ENCODE data around the gene APOL5. TPM values are rescaled to one million over a fixed set of nuclear protein-coding genes. Genes with fewer than 3 reads are reported as not detected.

The APOL5 gene
- polyA plus RNA-seq, 3 donors from 2014 or later, result not detected

DNA sequence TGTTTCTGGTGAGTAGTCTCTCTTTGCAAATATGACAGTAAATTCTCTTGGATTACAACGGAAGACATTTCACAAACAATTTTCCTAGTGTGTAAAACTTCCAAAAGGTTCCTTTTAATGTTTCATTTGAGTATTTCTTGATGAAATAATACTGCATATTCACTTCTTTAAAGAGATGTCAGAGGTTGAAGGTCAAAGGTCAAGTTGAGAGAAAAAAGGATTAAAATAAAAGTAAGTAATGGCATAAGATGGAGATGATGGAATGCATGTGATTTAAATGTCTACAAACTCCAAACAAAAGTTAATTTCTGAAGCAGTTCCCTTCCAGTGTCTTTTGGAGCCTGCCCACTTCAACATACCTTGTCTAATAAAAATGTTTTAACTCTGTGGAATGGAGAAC lies 40.7 kb downstream of the APOL5 start:
- no peaks in the 10 kb centered on the region for H3K36me3 Mint-ChIP-seq
- no peaks in the 10 kb centered on the region for H3K9me3 Mint-ChIP-seq
- no peak overlapping the region for H3K4me3 Mint-ChIP-seq
- no peaks in the 10 kb centered on the region for H3K4me1 Mint-ChIP-seq
- H3K27me3 Mint-ChIP-seq (ENCODE audit: low read depth in 3 of 3), result peaks cover 0 to 3% (median 0%) of the 10 kb centered on the region in 3 donors
- no peak overlapping the region for H3K27ac Mint-ChIP-seq
- DNase-seq, result no peak

DNA sequence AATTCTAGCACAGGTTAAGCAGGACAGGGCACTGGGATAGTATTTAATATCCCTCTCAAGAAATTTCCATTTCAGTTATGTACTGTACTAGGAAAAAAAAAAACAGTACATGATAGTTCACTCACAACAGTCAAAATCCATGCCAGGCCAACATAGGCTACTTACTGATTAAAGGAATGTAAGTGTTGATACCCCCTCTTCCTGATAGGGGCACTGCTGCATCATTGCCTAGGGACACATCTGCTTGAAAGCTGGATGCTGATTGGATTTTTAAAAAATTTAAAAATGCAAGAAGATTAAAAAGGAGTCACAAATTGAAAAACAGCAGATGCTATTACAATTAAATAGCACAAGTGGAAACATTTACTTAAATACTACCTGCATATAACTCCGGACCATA lies 43.4 kb downstream of the APOL5 start:
- Mint-ChIP-seq H3K4me3 (no peak overlapping the region), H3K27me3 (ENCODE audit: low read depth in 3 of 3) (peaks cover 0 to 3% (median 0%) of the 10 kb centered on the region in 3 donors), H3K4me1 (no peaks in the 10 kb centered on the region), H3K9me3 (no peaks in the 10 kb centered on the region), H3K36me3 (no peaks in the 10 kb centered on the region), H3K27ac (no peak overlapping the region)
- no peak for DNase-seq

DNA sequence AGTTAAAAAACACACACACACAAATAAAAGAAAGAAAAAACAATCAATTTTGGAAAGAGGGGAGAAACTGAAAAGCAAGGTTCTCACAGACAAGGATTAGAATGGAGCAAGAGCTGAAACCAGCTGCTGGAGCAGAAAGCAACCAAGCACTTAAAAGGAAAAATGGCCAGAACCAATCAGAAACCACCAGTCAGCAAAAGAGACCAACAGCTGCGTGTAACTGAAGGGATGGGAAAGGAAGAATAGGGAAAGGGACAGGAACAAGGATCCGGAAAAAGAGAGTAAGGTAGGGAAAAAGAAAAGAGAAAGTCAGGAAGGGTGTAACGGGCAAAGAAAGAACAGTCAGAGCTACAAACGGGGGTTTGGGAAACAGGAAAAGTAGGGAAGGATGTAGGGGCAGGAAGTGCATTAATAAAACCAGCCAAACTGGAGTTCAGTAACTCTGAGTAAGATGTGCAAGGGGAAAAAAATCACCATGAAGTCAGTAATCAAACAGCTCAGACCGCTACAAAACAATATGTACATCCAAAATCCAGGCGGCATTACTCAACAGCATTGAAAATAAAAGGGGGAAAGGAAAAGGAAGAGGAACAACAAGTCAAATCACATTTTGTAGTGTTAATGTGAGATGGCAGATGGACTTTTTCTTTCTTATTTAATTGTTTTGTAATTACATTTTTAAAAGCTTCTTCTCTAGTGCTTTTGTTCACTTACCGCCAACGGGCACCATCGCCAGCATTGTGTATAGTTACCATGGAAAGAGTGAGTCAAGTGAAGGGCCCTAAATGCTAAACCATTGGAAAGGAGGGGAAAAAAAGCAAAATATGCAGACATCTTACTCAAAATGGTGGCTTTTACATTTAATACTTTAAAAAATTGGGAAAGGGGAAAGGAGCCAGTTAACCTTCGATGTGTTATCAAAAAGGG lies 49.2 kb downstream of the APOL5 start:
- DNase-seq, result no peak
- Mint-ChIP-seq H3K27me3 (ENCODE audit: low read depth in 3 of 3) (peaks cover 0 to 9% (median 1%) of the 10 kb centered on the region in 3 donors), H3K4me3 (no peak overlapping the region), H3K36me3 (no peaks in the 10 kb centered on the region), H3K9me3 (peaks cover 0 to 1% (median 0%) of the 10 kb centered on the region in 6 donors), H3K4me1 (no peaks in the 10 kb centered on the region), H3K27ac (no peak overlapping the region)

DNA sequence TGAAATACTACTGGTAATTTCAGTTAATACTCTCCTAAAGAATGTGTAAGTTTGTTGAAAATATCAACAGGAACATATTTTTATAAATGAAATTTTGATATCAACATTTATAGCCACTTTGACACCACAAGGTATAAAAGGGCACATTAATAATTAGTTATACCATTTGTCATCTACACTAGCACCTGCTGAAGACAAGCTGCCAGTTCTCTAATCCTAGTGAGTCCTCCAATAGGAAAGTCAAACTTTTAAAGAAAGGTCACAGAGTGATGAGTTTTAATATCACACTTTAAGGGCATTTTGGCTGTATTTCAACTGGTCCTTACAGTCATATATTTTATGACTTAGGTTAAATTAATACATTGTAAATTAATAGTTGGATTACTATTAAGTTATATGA lies 52.3 kb downstream of the APOL5 start:
- Mint-ChIP-seq H3K9me3 (peaks cover 0 to 1% (median 0%) of the 10 kb centered on the region in 6 donors), H3K36me3 (no peaks in the 10 kb centered on the region), H3K27me3 (ENCODE audit: low read depth in 3 of 3) (peaks cover 0 to 9% (median 1%) of the 10 kb centered on the region in 3 donors)

DNA sequence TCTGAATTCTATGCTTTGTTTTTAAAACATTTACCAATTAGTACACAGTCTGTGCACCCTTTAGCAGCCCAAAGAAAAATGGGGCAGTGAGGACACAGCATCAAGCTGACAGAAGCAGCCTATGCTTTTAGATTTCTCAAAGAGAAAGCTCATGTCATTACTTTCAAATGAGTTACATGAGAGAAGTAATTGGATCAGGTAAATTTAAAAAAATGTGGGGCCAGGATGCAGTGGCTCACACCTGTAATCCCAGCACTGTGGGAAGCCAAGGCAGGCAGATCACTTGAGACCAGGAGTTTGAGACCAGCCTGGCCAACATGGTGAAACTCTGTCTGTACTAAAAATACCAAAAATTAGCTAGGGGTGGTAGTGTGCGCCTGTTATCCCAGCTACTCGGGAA lies 57.7 kb downstream of the APOL5 start:
- no peak overlapping the region for H3K27ac Mint-ChIP-seq

More for the DNA sequence above, 52.3 kb downstream of the APOL5 start:
- no peak overlapping the region for H3K4me3 Mint-ChIP-seq
- H3K4me1 Mint-ChIP-seq, result no peaks in the 10 kb centered on the region
- no peak for DNase-seq
- no peak overlapping the region for H3K27ac Mint-ChIP-seq

DNA sequence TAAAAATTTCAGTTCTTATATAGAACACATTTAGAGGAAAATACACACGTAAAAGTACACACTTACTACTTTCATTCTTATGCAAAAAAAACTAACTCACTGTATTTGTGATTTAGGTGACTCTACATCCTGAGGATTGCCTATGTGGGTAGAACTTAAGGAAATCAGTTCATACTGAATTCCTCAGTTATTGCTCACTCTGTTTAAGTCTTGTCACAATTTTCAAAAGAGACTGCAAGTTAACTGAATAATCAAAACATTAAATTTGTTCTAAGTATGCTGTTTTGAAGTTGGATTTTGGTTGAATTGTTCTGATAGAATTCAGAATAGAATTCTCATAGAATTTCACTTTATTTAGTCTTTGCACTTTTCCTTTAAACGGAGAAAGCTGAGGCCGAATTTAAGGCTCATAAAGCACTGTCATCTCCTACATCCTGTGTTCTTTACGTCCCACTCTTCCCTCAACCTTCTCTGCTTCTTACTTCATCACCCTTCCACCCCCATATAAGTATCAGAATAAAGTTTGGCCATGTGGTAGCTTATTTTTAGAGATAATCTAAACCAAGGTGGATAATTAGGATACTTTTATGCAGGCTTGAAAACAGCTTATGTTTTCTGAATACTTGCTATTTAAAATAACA lies 59.8 kb downstream of the APOL5 start:
- H3K27ac Mint-ChIP-seq, result no peak overlapping the region
- no peaks in the 10 kb centered on the region for H3K36me3 Mint-ChIP-seq
- H3K27me3 Mint-ChIP-seq (ENCODE audit: low read depth in 3 of 3), result peaks cover 0 to 2% (median 0%) of the 10 kb centered on the region in 3 donors
- no peaks in the 10 kb centered on the region for H3K4me1 Mint-ChIP-seq
- H3K4me3 Mint-ChIP-seq, result no peak overlapping the region
- DNase-seq, result no peak
- H3K9me3 Mint-ChIP-seq, result no peaks in the 10 kb centered on the region

More for the DNA sequence above, 57.7 kb downstream of the APOL5 start:
- Mint-ChIP-seq H3K9me3 (no peaks in the 10 kb centered on the region), H3K36me3 (no peaks in the 10 kb centered on the region), H3K27me3 (ENCODE audit: low read depth in 3 of 3) (no peaks in the 10 kb centered on the region), H3K4me3 (no peak overlapping the region), H3K4me1 (no peaks in the 10 kb centered on the region)
- DNase-seq, result no peak

Other genes with a start within 250 kb of the APOL5 start
- not detected for gene RASD2, start 177.0 kb upstream of the APOL5 start, polyA plus RNA-seq
- gene MB, start 100.5 kb upstream of the APOL5 start, polyA plus RNA-seq, result under 1 TPM in 1 of 3 donors, not detected in 2; 0.33 TPM
- gene APOL6, start 69.4 kb upstream of the APOL5 start, polyA plus RNA-seq, result 10 to 100 TPM; 11.9 to 45.8 (median 18.4) TPM

Data from immature natural killer cell (primary cell).